GM19239 (cell line): Measurements from ENCODE around the gene XPR1.

ENCODE experiments used
- DNase-seq: peaks from one replicate; pipeline ENCODE4 v3.0.0; 2011; ENCODE audit warnings: low spot score; ENCODE audit not compliant: insufficient read length
- FAIRE-seq: peaks from 2 replicates; lab custom pipeline; 2011; peaks lifted over from hg19 to GRCh38; lab: Jason Lieb, UNC

Gene XPR1

GRCh38 chr1:180922631-180923015 is 290.8 kb downstream of the XPR1 start:
- FAIRE-seq (no peak), DNase-seq (no peak)

- DNase-seq: no peak
- no peak for FAIRE-seq
These were observed 291.4 kb downstream of the XPR1 start for GRCh38 chr1:180923021-180923841.

GRCh38 chr1:180923887-180924286 is 292.1 kb downstream of the XPR1 start:
- FAIRE-seq (no peak), DNase-seq (no peak)

GRCh38 chr1:180924939-180925338 is 293.1 kb downstream of the XPR1 start:
- FAIRE-seq (no peak), DNase-seq (no peak)

GRCh38 chr1:180925471-180926051 is 293.7 kb downstream of the XPR1 start:
- FAIRE-seq: no peak

GRCh38 chr1:180926164-180926981 is 294.6 kb downstream of the XPR1 start:
- no peak for FAIRE-seq
- DNase-seq: no peak

More at GRCh38 chr1:180925471-180926051, 293.7 kb downstream of the XPR1 start:
- no peak for DNase-seq

GRCh38 chr1:180927348-180927747 is 295.5 kb downstream of the XPR1 start:
- FAIRE-seq: no peak
- DNase-seq: no peak

GRCh38 chr1:180927841-180928240 is 296.0 kb downstream of the XPR1 start:
- DNase-seq: no peak
- FAIRE-seq: no peak

GRCh38 chr1:180928331-180929230 is 296.8 kb downstream of the XPR1 start:
- DNase-seq (no peak), FAIRE-seq (no peak)

GRCh38 chr1:180929389-180929788 is 297.6 kb downstream of the XPR1 start:
- FAIRE-seq: no peak
- no peak for DNase-seq

- no peak for FAIRE-seq
- no peak for DNase-seq
These were observed 298.9 kb downstream of the XPR1 start for GRCh38 chr1:180930687-180931086.

GRCh38 chr1:180931529-180931928 is 299.7 kb downstream of the XPR1 start:
- DNase-seq (no peak), FAIRE-seq (no peak)

- DNase-seq: no peak
- FAIRE-seq: no peak
These were observed 300.6 kb downstream of the XPR1 start for GRCh38 chr1:180932378-180932777.

- FAIRE-seq: no peak
These were observed 301.3 kb downstream of the XPR1 start for GRCh38 chr1:180933141-180933540.

GRCh38 chr1:180934563-180934962 is 302.7 kb downstream of the XPR1 start:
- no peak for DNase-seq
- peak; percentile 60 for FAIRE-seq

More at GRCh38 chr1:180933141-180933540, 301.3 kb downstream of the XPR1 start:
- no peak for DNase-seq

GRCh38 chr1:180935326-180936109 is 303.7 kb downstream of the XPR1 start:
- DNase-seq (peak; percentile 48), FAIRE-seq (peak; percentile 23)

- no peak for FAIRE-seq
These were observed 304.5 kb downstream of the XPR1 start for GRCh38 chr1:180936110-180937011.

GRCh38 chr1:180937012-180937372 is 305.2 kb downstream of the XPR1 start:
- DNase-seq (no peak), FAIRE-seq (no peak)

More at GRCh38 chr1:180936110-180937011, 304.5 kb downstream of the XPR1 start:
- no peak for DNase-seq
